ENCODE measurements around the gene IPO8.

The IPO8 gene

DNA sequence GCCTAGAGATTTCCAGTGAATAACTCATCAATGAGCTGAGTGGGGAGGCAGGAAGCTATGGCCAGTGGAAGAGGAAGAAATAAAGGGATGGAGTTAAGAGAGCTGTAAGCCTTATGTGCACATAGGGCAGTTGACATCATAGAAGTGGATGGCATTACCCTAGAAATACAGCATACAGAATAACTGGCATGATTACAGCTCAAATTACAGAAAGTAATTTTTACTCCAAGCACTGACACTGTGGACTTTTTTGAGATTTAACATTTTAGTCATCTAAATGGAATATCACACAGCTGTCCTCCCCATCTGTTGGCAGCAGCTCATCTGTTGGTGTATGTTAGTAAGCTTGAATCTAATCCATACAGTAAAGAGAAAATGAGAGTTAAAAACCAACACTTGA, 5.4 kb upstream of the IPO8 start:
- no peak overlapping the region for H3K4me3 ChIP-seq (ENCODE audit: low read depth, low read length)
- TF ChIP-seq, protein P1, sequence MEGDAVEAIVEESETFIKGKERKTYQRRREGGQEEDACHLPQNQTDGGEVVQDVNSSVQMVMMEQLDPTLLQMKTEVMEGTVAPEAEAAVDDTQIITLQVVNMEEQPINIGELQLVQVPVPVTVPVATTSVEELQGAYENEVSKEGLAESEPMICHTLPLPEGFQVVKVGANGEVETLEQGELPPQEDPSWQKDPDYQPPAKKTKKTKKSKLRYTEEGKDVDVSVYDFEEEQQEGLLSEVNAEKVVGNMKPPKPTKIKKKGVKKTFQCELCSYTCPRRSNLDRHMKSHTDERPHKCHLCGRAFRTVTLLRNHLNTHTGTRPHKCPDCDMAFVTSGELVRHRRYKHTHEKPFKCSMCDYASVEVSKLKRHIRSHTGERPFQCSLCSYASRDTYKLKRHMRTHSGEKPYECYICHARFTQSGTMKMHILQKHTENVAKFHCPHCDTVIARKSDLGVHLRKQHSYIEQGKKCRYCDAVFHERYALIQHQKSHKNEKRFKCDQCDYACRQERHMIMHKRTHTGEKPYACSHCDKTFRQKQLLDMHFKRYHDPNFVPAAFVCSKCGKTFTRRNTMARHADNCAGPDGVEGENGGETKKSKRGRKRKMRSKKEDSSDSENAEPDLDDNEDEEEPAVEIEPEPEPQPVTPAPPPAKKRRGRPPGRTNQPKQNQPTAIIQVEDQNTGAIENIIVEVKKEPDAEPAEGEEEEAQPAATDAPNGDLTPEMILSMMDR (IDR thresholded peaks at IDR 0.05; ENCODE audit: low read depth, low read length) = no peak
- in situ Hi-C loops (cut with HindIII; ENCODE audit: low sequenced_read_pairs) = no loop called here
- no peak for DNase-seq (ENCODE audit: low read depth, low spot score)

DNA sequence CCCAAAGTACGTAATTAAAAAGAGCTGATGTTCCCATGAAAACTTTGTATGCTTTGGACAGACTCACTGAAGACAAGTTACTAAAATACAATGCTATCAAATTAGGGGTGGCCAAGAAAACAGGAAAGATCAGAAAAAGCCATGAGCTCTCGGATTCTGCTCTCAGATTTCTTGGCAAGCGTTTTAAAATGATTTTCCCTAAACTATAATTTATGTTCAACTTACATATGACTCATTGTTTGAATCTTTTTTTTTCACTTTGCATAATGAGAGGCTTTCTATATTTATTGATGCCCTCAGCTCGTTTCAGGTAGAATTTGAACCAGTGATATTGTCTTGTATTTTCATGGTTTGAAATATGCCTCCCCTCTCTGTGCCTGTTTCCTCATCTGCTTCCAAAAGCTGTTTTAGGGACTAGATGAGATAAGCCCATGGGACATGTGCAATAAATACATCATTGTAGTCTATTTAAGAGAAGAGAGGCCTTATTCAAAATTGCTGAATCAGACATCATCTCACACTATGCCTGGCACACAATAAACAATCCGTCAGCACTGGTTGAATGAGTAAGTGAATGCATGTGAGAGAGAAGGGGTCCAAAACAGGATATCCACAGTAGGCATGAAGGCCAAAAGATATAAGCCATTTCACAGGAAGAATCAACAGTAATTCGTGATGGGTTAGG, 4.7 kb upstream of the IPO8 start:
- in situ Hi-C loops (cut with HindIII; ENCODE audit: low sequenced_read_pairs) = no loop called here
- H3K4me3 ChIP-seq (ENCODE audit: low read depth, low read length) = no peak overlapping the region
- TF ChIP-seq, protein P1 (IDR thresholded peaks at IDR 0.05; ENCODE audit: low read depth, low read length) = no peak
- DNase-seq (ENCODE audit: low read depth, low spot score) = no peak

DNA sequence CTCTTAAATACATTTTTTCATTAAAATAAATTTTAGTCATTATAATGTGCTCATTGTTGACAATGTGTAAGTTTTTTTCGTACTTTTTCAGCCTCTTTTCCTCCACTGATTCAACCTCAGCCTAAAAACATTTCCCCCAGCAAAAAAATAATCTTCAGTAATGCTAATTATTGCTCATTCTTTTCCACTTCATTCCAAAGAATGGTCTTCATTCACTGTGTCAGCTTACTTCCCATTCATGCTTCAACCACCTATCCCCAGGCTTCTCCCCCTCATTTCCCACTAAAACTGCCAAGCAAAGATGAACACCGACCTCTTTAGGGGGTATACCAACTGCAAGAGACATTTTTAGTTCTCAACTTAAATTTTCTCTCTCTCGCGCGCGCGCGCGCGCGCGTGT, 2.7 kb upstream of the IPO8 start:
- in situ Hi-C loops (cut with HindIII; ENCODE audit: low sequenced_read_pairs) = no loop called here
- DNase-seq (ENCODE audit: low read depth, low spot score) = no peak

DNA sequence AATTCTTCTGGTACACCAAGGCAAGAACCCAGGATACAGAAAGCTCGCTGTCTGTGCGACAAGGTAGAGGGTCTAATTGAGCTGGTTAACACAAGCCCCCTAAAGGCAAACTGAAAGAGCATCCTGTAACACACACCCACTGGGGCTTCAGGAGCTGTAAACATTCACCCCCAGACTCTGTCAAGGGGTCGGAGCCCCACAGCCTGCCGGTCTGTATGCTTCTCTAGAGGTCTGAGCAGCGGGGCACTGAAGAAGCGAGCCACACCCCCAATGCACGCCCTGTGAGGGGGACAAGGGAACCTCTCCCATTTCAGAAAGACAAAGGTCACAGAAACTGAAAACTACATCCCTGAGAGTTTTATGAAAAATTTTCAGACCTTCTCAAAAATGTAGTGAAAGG, 1.3 kb upstream of the IPO8 start:
- DNase-seq (ENCODE audit: low read depth, low spot score) = no peak
- in situ Hi-C loops (cut with HindIII; ENCODE audit: low sequenced_read_pairs) = no loop called here
- TF ChIP-seq, protein P1 (IDR thresholded peaks at IDR 0.05; ENCODE audit: low read depth, low read length) = no peak
- no peak overlapping the region for H3K4me3 ChIP-seq (ENCODE audit: low read depth, low read length)

More for the DNA sequence above, 2.7 kb upstream of the IPO8 start:
- no peak overlapping the region for H3K4me3 ChIP-seq (ENCODE audit: low read depth, low read length)
- TF ChIP-seq, protein P1 (IDR thresholded peaks at IDR 0.05; ENCODE audit: low read depth, low read length) = no peak

DNA sequence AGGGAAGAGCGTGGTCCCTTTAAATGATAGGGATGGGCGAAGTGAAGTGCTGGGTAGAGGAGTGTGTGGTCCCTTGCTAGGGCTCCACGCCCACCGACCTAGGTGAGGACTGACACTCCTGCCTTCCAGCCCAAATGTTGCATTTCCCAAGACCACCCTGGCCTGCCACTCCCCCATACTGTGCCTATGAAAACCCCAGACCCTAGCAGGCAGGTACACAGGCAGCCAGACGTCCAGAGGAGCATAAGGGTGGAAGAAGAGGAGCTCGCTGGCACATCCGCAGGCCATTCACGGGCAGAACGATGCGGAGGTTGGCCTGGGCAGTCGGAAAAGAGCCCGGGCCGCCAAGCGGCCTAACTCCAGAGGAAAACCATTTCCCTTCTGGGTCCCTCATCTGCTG, 817 bp upstream of the IPO8 start:
- TF ChIP-seq, protein P1 (IDR thresholded peaks at IDR 0.05; ENCODE audit: low read depth, low read length) = no peak
- H3K4me3 ChIP-seq (ENCODE audit: low read depth, low read length) = no peak overlapping the region
- in situ Hi-C loops (cut with HindIII; ENCODE audit: low sequenced_read_pairs) = no loop called here
- DNase-seq (ENCODE audit: low read depth, low spot score) = no peak

DNA sequence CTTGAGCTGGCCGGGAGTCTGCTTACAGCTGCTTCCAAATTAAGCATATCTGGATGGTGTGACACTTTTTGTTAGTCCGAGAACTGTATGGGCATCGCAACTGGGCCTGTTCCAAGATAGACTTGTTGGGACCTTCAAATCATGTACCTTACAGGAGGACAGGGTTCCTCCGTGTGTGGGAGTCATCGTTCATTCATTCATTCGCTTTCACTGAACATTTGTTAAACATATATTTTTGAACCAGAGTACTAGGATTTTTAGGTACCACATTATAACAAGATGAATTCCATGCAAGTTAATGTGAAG, 387 bp upstream of the IPO8 start:
- no peak for DNase-seq (ENCODE audit: low read depth, low spot score)
- in situ Hi-C loops (cut with HindIII; ENCODE audit: low sequenced_read_pairs) = no loop called here
- TF ChIP-seq, protein P1 (IDR thresholded peaks at IDR 0.05; ENCODE audit: low read depth, low read length) = no peak
- peak overlapping the region; percentile 99 for H3K4me3 ChIP-seq (ENCODE audit: low read depth, low read length)

Data from astrocyte of the spinal cord (primary cell).